Measurements from ENCODE around the gene CUTA.
"Not testable (repeated sequence)": the region's sequence is repeated elsewhere in the genome, so short reads cannot be mapped to it uniquely, and the experiment has no call there.

CUTA gene

GRCh38 chr6:33406126-33406525 is 11.8 kb downstream of the CUTA start:
- no peak for TF ChIP-seq CTCF (IDR thresholded peaks at IDR 0.05; ENCODE audit: low read depth, low read length)
- DNase-seq (ENCODE audit: extremely low read depth, low read depth): no peak

- TF ChIP-seq CTCF (IDR thresholded peaks at IDR 0.05; ENCODE audit: low read depth, low read length): no peak
- no peak for DNase-seq (ENCODE audit: extremely low read depth, low read depth)
These were observed 12.4 kb downstream of the CUTA start for GRCh38 chr6:33405386-33405940.

- DNase-seq (ENCODE audit: extremely low read depth, low read depth): no peak
- no peak for TF ChIP-seq CTCF (IDR thresholded peaks at IDR 0.05; ENCODE audit: low read depth, low read length)
These were observed 13.0 kb downstream of the CUTA start for GRCh38 chr6:33404884-33405283.

- DNase-seq (ENCODE audit: extremely low read depth, low read depth): not testable (repeated sequence)
These were observed 18.0 kb downstream of the CUTA start for GRCh38 chr6:33399881-33400280.

- not testable (repeated sequence) for DNase-seq (ENCODE audit: extremely low read depth, low read depth)
These were observed 19.3 kb downstream of the CUTA start for GRCh38 chr6:33398601-33399000.

- no peak for DNase-seq (ENCODE audit: extremely low read depth, low read depth)
- TF ChIP-seq CTCF (IDR thresholded peaks at IDR 0.05; ENCODE audit: low read depth, low read length): no peak
These were observed 20.4 kb downstream of the CUTA start for GRCh38 chr6:33397541-33397940.

GRCh38 chr6:33392979-33393378 is 24.9 kb downstream of the CUTA start:
- no peak for DNase-seq (ENCODE audit: extremely low read depth, low read depth)
- no peak for TF ChIP-seq CTCF (IDR thresholded peaks at IDR 0.05; ENCODE audit: low read depth, low read length)

GRCh38 chr6:33392595-33392948 is 25.3 kb downstream of the CUTA start:
- DNase-seq (ENCODE audit: extremely low read depth, low read depth): no peak
- no peak for TF ChIP-seq CTCF (IDR thresholded peaks at IDR 0.05; ENCODE audit: low read depth, low read length)

Data from AG09319 (cell line).